GM19351 (cell line): Measurements from ENCODE around the gene EEF2K.

Experiments used
- ATAC-seq: cut with Tn5 transposase; IDR thresholded peaks from one replicate; pipeline ENCODE4 v1.9.1; 2021; ENCODE audit warnings: mild to moderate bottlenecking, moderate library complexity; ENCODE audit not compliant: unreplicated experiment

The EEF2K gene

DNA sequence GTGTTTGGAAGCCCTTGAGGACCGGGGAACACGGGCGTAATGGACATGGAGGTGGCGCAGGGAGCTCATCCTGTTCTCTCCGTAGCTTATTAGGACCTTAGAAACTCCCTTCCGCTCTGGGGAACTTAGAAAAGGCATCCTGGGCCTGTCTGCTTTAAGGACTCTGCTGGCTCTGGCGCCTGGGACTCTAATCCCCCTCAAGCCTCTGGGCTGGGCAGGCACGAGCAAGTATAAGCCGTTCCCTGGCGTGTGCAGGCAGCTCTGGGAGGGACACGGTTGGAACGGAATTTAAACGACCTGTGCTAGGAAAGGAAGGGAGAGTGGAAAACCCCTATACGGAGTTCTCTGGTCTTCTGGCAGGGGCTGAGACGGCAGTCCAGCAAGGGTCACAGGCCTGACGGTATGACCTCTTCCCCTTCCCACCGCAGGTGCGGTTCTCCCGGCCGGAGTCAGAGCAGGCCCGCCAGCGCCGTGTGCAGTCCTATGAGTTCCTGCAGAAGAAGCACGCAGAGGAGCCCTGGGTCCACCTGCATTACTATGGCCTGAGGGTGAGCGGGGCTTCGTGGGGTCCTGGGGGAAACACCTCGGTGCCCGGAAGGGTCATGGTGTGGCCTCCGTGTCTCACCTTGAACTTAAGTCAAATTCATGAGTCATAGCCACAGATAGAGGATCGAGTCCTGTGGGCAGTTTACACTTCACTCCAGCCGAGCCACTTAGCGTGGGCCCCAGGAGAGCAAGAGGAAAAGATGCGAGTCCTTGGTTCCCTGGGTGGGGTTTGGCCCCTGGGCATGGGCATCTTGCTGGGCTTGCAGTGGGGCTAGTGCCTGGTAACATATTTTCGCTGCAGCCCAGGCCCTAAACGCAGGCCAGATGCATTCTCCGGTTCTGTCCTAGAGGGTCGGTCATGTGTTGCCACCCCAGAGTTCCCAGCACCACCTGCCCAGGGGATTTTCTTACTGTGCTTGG lies 108.9 kb downstream of the EEF2K start:
- no peak for ATAC-seq

- no peak for ATAC-seq
These were observed 109.9 kb downstream of the EEF2K start for GRCh38 chr16:22315979-22316378.

- ATAC-seq: no peak
These were observed 110.3 kb downstream of the EEF2K start for GRCh38 chr16:22316411-22316811.

DNA sequence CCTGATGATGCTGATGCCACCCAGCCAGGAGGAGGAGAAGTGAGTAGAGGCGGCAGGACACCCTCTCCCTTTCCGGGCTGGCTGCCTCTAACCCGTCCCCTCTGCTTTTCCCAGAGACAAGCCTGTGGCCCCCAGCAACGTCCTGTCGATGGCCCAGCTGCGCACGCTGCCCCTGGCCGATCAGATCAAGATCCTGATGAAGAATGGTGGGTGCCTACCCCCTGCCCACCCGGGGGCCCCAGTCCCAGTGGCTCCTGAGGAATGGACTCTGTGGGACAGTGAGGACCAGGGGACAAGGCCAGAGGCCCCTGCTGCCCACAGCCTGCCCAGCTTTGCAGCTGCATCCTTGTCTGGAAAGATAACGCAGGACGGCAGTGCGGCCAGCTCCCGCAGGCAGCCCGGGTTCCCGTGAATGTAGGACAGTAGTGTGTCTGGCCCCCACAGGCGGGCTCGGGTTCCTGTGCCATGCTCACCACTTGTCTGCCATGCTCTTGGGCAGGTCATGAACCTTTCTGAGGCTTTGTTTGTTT lies 111.0 kb downstream of the EEF2K start:
- no peak for ATAC-seq

GRCh38 chr16:22317625-22318024 lies 111.5 kb downstream of the EEF2K start:
- ATAC-seq: no peak

DNA sequence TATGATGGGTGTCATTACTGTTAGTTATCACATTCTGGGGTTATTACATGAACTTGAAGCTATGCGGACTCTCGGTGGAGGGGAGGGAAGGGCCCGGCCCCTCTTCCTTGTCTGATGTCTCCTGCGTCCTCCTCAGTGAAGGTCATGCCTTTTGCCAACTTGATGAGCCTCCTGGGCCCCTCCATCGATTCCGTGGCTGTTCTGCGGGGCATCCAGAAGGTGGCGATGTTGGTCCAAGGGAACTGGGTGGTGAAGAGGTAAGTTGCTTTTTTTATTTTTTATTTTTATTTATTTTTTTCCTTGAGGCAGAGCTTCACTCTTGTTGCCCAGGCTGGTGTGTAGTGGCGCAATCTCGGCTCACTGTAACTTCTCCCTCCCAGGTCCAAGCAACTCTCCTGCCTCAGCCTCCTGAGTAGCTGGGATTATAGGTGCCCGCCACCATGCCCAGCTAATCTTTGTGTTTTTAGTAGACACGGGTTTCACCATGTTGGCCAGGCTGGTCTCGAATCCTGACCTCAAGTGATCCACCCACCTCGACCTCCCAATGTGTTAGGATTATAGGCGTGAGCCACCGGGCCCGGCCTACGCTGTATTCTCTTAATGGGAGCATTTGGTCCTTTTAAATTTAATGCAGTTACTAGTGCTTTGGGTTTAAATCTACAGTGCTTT lies 112.7 kb downstream of the EEF2K start:
- ATAC-seq: no peak

GRCh38 chr16:22320572-22321339 lies 114.7 kb downstream of the EEF2K start:
- no peak for ATAC-seq

DNA sequence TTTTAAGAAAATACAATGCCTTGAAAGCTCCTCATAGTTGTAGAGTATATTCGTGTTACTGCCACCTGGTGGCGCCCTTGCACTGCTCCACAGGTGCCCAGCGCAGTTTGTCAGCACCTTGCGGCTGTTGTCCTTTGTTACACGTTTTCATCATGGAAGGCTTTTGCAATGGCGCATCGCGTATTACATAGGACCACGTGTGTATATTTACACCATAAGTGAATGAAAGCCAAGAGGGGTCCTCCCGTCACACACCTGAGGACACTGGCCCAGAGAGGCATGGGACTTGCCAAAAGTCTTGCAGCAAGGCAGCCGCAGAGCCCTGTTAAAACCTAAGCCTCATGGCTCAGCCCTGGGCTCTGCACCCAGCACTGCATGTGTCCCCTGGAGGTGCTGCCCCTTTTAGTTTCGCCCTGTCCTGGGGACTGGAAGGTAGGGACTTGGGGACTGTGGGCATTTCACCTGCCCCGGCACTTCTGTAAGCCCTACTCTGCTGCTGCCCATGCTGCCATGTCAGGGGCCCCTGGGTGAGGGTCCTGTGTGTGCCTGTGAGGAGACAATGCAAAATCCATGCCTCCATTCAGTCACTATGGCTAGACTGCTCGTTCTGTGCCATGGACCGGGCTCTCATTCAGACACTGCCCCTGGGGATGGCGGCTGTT lies 115.4 kb downstream of the EEF2K start:
- ATAC-seq: no peak

DNA sequence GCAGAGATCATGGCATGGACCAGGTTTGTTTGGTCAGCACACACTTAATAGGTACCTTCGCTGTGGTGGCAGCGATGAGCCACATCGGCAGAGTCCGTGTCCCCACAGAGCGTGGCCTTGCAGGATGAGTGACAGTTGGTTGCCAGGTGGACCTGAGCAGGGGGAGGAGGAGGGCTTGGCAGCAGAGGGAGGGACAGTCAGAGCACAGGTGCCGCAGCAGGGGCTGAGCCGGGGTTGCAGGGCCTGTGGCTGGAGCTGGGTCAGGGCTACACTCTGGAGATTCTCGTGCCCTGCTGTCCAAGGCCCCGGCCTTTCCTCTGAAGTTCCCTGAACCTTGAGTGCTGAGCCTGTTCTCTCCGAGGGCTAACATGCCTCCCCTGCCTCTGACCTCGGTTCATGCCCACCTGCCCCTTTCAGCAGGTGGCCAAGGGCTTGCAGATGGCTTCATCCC lies 116.0 kb downstream of the EEF2K start:
- no peak for ATAC-seq

DNA sequence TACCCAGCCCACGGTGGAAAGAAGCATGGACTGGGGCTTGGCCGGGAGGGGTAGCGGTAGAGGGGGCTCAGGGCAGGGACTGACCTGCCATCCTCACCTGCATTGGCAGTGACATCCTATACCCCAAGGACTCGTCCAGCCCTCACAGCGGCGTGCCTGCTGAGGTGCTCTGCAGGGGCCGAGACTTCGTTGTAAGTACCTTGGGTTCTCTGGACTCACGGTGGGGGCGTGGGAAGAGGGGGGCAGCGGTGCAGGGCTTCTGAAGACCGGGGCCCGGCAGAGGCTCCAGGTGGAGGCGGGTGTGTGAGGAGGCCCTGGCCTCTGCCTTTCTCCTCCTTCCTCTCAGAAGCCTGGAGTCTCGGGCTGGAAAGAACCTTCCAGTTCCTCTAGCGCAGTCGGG lies 116.7 kb downstream of the EEF2K start:
- no peak for ATAC-seq

DNA sequence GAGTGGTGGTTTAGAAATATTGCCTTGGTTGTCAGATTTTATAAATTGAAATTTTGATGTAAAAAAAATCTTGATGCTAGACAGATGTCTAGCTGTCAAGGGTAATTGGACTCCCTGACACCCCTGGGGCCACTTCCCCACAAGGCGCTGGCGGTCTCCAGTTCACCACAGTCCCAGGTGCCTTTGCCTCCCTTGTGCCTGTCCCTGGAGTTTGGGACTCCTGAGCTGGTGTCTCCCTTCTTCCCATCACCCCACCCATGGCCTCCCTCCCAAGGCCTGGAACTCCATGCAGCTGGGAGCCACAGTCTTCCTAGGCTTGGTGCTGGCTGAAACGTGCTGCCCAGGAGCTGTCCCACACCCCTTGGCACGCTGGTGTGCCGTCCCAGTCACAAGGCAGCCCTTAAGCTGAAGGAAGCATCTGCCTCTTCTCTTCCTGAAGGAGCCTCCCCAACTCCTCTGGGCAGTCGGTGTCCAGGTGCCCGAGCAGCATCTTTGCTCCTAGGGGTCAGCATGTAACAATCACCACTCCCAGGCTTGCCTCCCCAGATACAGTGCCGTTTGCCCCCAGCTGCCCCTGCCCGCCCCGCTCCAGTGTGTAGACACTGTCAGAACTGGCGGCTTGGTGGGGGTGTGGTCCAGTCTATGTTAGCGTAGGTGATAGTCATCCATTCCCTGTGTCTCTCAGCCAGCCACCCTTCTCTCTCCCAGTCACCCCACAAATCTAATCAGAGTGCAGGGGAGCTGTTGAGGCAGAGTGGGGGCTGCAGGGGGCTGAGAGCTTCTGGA lies 117.3 kb downstream of the EEF2K start:
- no peak for ATAC-seq

DNA sequence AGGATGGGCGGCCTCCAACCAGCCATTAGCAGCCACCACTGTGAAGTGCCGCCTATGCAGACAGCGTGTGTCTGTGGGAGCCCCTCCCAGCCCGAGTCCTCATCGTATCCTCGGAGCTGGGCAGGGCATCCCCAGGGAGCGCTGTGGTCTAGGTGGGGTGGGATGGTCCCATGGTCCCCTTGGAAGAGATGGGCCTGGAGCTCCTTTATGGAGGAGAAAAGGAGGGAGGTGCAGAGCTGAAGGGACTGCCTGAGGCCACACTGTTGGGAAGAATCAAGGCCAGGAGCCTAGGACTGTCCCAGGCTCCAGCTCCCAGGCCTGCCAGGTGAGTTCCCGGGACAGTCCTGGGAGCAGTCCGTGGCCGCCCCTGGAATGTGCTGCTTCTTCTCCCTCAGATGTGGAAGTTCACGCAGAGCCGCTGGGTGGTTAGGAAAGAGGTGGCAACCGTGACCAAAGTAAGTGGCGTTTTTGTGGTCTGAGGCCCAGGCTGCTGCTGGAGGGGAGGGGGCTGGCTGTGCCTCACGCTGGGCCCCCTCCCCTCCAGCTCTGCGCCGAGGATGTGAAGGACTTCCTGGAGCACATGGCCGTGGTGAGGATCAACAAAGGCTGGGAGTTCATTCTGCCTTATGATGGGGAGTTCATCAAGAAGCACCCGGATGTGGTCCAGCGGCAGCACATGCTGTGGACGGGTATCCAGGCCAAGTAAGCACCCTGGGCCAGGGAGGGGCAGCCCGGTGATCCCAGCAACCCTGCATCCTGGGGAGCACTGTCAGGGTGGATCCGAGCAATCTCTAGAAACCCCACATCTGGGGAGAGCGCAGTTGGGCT lies 118.1 kb downstream of the EEF2K start:
- no peak for ATAC-seq

DNA sequence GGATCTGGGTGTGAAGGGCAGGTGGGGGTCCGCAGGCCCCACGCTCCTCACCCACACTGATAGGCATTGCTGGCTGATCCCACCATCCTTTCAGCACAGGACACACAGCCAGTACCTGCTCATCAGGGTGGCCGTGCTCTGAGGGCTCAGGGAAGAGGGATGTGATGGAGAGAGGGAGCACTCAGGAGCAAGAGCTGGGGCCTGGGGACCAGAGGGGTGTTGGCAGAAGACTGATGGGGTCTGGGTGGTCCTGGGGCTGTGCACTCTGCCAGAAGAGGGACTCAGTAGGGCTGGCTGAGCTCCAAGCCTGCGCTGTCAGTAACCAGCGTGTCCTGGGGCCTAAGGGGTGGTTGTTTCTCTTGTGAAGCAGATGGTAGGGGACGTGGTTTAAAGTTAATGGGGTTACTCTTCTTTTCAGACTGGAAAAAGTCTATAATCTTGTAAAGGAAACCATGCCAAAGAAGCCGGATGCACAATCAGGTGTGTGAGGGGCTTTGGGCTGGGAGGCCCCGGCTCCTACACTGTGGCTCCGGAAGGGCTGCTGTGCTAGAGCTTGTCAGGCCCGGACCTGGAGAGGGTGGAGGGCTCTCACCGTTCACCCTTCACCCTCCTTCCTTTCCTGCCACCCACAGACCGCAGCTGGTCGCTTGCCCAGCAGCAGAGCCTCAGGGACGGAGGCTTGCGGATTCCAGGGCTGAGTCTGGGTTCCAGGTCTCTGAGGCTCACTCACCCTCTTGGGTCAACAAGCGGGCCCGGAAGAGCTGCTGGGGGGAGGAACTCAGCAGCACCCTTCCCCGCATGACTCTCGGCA lies 118.9 kb downstream of the EEF2K start:
- ATAC-seq: no peak

DNA sequence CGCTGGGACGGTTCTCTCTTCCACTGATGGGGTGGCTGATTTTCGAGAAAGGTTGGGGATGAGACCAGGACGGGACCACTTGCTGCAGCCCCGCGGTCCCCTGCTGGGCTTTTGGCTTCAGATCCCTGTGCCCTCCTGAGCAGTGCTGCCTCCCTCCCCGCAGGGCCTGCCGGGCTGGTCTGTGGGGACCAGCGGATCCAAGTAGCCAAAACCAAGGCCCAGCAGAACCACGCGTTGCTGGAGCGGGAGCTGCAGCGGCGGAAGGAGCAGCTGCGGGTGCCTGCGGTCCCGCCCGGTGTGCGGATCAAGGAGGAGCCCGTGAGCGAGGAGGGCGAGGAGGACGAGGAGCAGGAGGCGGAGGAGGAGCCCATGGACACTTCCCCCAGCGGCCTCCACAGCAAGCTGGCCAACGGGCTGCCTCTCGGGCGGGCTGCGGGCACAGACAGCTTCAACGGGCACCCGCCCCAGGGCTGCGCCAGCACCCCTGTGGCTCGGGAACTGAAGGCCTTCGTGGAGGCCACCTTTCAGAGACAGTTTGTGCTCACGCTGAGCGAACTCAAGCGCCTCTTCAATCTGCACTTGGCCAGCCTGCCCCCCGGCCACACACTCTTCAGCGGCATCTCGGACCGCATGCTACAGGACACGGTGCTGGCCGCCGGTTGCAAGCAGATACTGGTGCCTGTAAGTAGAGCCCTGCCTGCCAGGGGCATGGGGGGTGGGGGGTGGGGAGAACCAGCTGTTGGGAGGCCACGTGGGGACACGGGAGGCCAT lies 119.7 kb downstream of the EEF2K start:
- no peak for ATAC-seq

- ATAC-seq: no peak
These were observed 120.2 kb downstream of the EEF2K start for GRCh38 chr16:22326369-22326652.

GRCh38 chr16:22326771-22327445 lies 120.8 kb downstream of the EEF2K start:
- no peak for ATAC-seq

GRCh38 chr16:22327446-22327775 lies 121.3 kb downstream of the EEF2K start:
- ATAC-seq: no peak
